ENCODE results near the gene OBSCN.

The OBSCN gene

GRCh38 chr1:228279722-228280105 is 71.9 kb downstream of the OBSCN start:
- no peak for DNase-seq

DNA sequence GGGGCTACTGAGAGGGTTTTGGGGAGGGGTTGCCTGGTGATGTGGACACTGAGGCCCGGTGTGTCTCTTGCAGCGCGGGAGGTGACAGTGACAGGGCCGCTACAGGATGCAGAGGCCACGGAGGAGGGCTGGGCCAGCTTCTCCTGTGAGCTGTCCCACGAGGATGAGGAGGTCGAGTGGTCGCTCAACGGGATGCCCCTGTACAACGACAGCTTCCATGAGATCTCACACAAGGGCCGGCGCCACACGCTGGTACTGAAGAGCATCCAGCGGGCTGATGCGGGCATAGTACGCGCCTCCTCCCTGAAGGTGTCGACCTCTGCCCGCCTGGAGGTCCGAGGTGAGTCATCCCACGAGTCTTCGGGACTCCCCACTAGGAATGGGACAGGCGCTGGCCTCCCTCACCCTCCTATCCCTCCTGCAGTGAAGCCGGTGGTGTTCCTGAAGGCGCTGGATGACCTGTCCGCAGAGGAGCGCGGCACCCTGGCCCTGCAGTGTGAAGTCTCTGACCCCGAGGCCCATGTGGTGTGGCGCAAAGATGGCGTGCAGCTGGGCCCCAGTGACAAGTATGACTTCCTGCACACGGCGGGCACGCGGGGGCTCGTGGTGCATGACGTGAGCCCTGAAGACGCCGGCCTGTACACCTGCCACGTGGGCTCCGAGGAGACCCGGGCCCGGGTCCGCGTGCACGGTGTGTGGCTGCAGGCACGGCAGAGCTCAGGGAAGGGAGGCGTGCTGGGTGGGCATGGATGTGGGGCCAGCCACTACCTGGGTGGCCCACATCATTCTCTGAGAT is 72.5 kb downstream of the OBSCN start:
- no peak for DNase-seq

DNA sequence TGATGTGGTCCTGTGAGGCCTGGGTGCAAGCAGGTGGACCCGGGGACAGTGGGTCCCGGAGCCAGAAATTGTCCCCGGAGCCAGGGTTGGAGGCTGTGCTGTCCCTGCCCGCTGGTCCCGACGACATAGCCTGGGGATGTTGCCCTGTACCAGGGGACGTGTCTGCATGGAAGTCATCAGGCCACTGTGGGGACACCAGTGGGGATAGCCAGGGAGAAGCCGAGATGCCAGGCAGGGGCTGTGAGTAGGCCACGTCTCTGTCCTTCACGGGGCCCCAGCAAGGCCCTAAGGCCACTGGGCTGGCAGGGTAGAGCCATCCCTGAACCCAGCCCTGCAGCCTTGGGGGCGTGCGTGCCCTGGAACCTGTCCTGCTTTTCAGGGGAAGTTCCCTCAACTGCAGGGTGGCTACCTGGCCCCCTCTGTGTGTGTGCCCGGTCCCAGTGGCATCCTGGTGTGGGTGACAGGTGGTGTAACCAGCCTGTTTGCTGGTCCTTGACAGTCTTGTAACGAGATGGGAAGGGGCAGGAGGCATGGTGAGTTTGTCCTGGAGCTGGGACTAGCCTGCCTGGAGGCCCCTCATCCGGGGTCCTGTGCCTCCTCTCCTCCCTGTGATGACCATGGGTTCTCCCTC is 73.2 kb downstream of the OBSCN start:
- no peak for DNase-seq

DNA sequence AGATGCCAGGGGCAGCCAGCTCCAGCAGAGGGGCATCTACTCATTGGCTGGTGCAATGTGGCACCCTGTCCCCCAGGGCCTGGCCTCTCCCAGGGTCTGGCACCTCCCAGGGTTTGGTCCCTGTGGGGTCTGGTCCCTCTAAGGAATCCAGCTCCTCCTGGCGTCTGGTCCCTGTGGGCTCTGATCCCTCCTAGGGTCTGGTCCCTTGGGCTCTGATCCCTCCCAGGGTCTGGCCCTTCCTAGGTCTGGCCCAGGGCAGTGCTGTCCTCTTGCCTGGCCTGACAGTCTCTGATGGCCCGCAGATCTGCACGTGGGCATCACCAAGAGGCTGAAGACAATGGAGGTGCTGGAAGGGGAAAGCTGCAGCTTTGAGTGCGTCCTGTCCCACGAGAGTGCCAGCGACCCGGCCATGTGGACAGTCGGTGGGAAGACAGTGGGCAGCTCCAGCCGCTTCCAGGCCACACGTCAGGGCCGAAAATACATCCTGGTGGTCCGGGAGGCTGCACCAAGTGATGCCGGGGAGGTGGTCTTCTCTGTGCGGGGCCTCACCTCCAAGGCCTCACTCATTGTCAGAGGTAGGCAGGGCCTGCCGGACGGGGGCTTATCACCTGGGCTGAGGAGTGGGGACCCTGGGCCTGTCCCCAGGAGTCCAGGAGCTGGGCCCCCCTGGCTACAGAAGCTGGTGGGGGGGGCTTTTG is 73.9 kb downstream of the OBSCN start:
- no peak for DNase-seq

- no peak for DNase-seq
These were observed 74.6 kb downstream of the OBSCN start for GRCh38 chr1:228282329-228283042.

DNA sequence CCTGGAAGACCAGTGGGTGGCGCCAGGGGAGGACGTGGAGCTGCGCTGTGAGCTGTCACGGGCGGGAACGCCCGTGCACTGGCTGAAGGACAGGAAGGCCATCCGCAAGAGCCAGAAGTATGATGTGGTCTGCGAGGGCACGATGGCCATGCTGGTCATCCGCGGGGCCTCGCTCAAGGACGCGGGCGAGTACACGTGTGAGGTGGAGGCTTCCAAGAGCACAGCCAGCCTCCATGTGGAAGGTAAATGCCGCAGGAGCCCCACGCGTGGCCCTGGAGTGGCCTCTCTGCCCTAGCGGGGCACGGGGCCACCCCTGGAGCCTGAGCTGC is 75.2 kb downstream of the OBSCN start:
- no peak for DNase-seq

- no peak for DNase-seq
These were observed 75.8 kb downstream of the OBSCN start for GRCh38 chr1:228283476-228284147.

DNA sequence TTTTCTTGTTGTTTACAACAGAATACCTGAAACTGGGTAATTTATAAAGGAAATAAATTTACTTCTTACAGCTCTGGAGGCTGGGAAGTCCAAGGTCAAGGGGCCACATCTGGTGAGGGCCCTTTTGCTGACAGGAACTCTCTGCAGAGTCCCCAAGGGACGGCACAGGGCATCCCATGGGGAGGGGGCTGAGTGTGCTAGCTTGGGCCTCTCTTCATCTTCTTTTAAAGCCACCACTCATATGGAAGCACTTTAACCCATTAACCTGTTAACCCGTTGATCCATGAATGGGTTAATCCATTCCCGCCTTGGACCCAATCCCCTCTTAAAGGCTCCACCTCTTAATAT is 76.3 kb downstream of the OBSCN start:
- no peak for DNase-seq

DNA sequence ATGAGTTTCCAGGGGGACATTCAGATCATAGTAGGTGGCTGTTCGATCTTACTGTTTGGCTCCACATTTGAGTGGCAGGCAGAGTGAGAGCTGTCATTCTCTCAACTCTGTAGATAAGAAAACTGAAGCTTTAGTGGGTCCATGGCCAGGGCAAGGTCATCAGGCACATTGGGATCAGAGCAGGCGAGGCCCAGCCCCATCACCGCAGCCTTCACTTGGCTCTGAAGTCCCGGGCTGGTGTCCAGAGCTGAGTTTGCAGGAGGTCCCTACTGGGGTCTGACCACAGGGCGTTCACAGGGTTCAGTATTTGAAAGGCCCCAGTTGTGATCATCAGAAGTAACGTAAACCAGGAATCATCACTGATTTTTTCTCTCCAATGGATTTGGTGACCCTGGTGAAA is 76.7 kb downstream of the OBSCN start:
- DNase-seq = no peak

- DNase-seq = no peak
These were observed 78.0 kb downstream of the OBSCN start for GRCh38 chr1:228285661-228286504.

- no peak for DNase-seq
These were observed 78.9 kb downstream of the OBSCN start for GRCh38 chr1:228286505-228287417.

DNA sequence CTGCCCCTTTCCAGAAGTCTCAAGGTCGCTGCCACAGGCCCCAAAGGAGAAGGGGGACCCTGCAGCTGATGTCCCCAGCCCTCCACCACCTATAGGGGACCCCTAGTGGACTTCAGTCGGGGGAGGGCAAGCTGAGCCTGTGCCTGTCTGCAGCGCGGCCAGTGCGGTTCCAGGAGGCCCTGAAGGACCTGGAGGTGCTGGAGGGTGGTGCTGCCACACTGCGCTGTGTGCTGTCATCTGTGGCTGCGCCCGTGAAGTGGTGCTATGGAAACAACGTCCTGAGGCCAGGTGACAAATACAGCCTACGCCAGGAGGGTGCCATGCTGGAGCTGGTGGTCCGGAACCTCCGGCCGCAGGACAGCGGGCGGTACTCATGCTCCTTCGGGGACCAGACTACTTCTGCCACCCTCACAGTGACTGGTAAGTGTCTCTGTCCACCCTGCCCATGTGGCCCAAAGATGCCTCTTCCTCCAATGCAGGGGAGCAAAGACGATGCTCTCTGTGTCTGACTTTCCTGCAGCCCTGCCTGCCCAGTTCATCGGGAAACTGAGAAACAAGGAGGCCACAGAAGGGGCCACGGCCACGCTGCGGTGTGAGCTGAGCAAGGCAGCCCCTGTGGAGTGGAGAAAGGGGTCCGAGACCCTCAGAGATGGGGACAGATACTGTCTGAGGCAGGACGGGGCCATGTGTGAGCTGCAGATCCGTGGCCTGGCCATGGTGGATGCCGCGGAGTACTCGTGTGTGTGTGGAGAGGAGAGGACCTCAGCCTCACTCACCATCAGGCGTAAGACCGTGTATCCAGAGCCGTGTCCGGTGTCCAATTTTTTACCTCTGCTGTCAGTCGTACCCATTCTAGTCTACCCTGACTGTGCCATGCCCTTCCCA is 79.9 kb downstream of the OBSCN start:
- DNase-seq = no peak

GRCh38 chr1:228288536-228289238 is 80.8 kb downstream of the OBSCN start:
- no peak for DNase-seq

DNA sequence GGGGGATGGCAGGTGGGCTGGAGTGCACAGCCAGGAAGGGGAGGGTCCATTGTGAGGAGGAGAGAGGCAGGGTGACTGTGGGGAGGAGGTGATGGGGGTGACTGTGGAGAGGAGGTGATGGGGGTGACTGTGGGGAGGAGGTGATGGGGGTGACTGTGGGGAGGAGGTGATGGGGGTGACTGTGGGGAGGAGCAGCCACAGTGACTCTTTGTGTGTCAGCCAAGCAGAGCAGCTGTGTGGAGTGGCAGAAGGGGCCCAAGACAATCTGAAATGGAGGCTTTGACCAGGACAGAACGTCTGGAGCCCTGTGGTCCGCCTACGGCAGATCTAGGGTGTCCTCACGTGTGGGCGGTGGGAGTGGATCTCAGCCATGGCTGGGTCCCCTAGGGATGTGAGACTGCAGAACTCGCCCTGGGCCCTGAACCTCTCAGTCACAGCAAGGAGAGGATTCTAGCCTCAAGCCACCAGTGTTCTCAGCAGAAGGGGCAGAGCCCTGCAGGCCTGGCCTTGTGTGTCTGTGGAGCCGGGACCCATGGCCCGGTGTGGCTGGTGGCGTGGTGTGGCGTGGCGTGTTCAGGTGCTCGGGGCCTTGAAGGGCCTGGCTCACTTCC is 81.5 kb downstream of the OBSCN start:
- no peak for DNase-seq

- no peak for DNase-seq
These were observed 82.4 kb downstream of the OBSCN start for GRCh38 chr1:228289996-228290881.

- DNase-seq = no peak
These were observed 84.2 kb downstream of the OBSCN start for GRCh38 chr1:228291906-228292608.

GRCh38 chr1:228292609-228292911 is 84.7 kb downstream of the OBSCN start:
- DNase-seq = no peak
